ENCODE results near the gene TMEM117.

TMEM117 gene

GRCh38 chr12:44235674-44236073 lies 399.8 kb downstream of the TMEM117 start:
- Histone ChIP-seq H3K9me3 (ENCODE audit: control insufficient read depth, insufficient read depth, low read depth, low read length) (no peaks in the 10 kb centered on the region), H3K4me1 (ENCODE audit: control insufficient read depth, insufficient read depth, low read length) (no peaks in the 10 kb centered on the region), H3K4me3 (ENCODE audit: low read depth, low read length) (no peak overlapping the region), H3K27ac (ENCODE audit: extremely low read depth, low read depth, low read length) (no peak overlapping the region), H3K36me3 (ENCODE audit: control insufficient read depth in 2 of 2, insufficient read depth in 1 of 2, low read length in 2 of 2) (no peaks in the 10 kb centered on the region)
- POLR2A ChIA-PET, result no interaction called here
- CTCF ChIA-PET, result interaction anchor here (0.7 kb wide), 1 partner anchor 132 kb away, joined by 3 read pairs; no protein-coding TSS in a partner anchor
- TF ChIP-seq ZNF530 (tag by site-specific recombination; IDR thresholded peaks at IDR 0.05; ENCODE audit: low read depth) (no peak), IKZF3 (tag by site-specific recombination; IDR thresholded peaks at IDR 0.05) (no peak), ZNF280D (tag by site-specific recombination; IDR thresholded peaks at IDR 0.05) (no peak), ZNF548 (tag by site-specific recombination; IDR thresholded peaks at IDR 0.05) (no peak), ZBTB1 (tag by site-specific recombination; IDR thresholded peaks at IDR 0.05) (no peak), ZNF791 (tag by site-specific recombination; IDR thresholded peaks at IDR 0.05) (no peak), ZEB2 (tag by site-specific recombination; IDR thresholded peaks at IDR 0.05) (no peak), ZNF2 (tag by site-specific recombination; IDR thresholded peaks at IDR 0.05) (no peak)

DNA sequence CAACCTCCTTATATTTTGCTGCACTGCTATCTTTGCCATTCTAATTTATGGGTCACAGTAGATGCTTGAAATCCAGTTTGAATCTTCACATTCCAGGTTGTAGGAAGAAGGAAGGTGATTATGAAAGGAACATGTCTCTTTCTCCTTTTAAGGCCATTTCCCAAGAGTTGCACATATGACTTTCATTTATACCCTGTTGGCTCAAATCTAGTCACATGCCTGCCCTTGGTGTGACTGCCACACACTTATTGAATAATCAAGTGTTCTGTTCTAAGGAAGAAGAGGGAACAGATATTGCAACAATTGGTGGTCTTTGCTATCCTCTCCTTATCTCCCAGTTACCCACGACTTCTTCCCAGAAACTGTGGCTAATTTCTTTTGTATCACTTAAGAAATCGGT lies 404.3 kb downstream of the TMEM117 start:
- CTCF ChIA-PET, result interaction anchor here (0.7 kb wide), 1 partner anchor 155 kb away, joined by 3 read pairs; no protein-coding TSS in a partner anchor
- POLR2A ChIA-PET, result no interaction called here
- no peak overlapping the region for H3K4me3 ChIP-seq (ENCODE audit: low read depth, low read length)
- no peak overlapping the region for H3K27ac ChIP-seq (ENCODE audit: extremely low read depth, low read depth, low read length)
- no peaks in the 10 kb centered on the region for H3K9me3 ChIP-seq (ENCODE audit: control insufficient read depth, insufficient read depth, low read depth, low read length)
- no peaks in the 10 kb centered on the region for H3K36me3 ChIP-seq (ENCODE audit: control insufficient read depth in 2 of 2, insufficient read depth in 1 of 2, low read length in 2 of 2)
- TF ChIP-seq ZNF239 (tag by site-specific recombination; IDR thresholded peaks at IDR 0.05) (no peak), ZNF664 (tag by site-specific recombination; IDR thresholded peaks at IDR 0.05) (no peak), ZNF791 (tag by site-specific recombination; IDR thresholded peaks at IDR 0.05) (no peak), ZNF433 (tag by site-specific recombination; IDR thresholded peaks at IDR 0.05; ENCODE audit: low read depth) (no peak), ZNF148 (tag by site-specific recombination; IDR thresholded peaks at IDR 0.05; ENCODE audit: borderline replicate concordance) (no peak), ZNF670 (tag by site-specific recombination; IDR thresholded peaks at IDR 0.05; ENCODE audit: low read depth) (no peak), KLF1 (tag by site-specific recombination; IDR thresholded peaks at IDR 0.05) (no peak), ZNF19 (tag by site-specific recombination; IDR thresholded peaks at IDR 0.05; ENCODE audit: low read depth) (no peak), ZSCAN16 (tag by site-specific recombination; IDR thresholded peaks at IDR 0.05) (no peak), ZBTB17 (tag by site-specific recombination; IDR thresholded peaks at IDR 0.05) (no peak), ZNF114 (tag by site-specific recombination; IDR thresholded peaks at IDR 0.05) (no peak), ZNF366 (tag by site-specific recombination; conservative IDR thresholded peaks at IDR 0.05) (no peak), ZNF514 (tag by site-specific recombination; IDR thresholded peaks at IDR 0.05) (no peak), ZNF548 (tag by site-specific recombination; IDR thresholded peaks at IDR 0.05) (no peak)
- TF ChIP-seq, protein P1, sequence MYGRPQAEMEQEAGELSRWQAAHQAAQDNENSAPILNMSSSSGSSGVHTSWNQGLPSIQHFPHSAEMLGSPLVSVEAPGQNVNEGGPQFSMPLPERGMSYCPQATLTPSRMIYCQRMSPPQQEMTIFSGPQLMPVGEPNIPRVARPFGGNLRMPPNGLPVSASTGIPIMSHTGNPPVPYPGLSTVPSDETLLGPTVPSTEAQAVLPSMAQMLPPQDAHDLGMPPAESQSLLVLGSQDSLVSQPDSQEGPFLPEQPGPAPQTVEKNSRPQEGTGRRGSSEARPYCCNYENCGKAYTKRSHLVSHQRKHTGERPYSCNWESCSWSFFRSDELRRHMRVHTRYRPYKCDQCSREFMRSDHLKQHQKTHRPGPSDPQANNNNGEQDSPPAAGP (tag by site-specific recombination; IDR thresholded peaks at IDR 0.05), result no peak
- H3K4me1 ChIP-seq (ENCODE audit: control insufficient read depth, insufficient read depth, low read length), result no peaks in the 10 kb centered on the region
